Stimulated activated CD4-positive, alpha-beta T cell treated with anti-CD3 and anti-CD28 coated beads, Interleukin-15, amount 100 ng/mL, for 24 hours (primary cell): Measurements from ENCODE around the gene SYNE1.

ENCODE experiments used
- DNase-seq: peaks from one replicate; pipeline ENCODE4 v3.0.0-alpha.2; 2020

Gene SYNE1

GRCh38 chr6:152221806-152222628 lies 415.1 kb downstream of the SYNE1 start:
- no peak for DNase-seq

DNA sequence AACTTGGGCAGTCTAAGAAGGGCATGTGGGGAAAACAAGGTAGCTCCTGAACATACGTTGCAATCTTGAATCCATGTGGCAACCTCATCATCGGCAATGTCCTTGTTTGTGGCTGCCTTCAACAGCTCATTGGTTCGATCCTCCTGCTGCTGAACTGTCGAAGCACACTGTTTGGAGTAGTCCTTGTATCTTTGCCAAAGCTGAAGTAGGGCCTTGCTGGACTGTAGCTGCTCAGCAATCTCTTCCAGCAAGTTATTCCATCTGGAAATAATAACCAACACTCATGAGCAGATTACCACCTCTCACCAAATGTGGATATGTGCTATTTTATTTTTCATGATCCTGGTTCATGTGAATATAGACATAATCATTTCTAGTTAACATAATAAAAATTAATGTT lies 416.4 kb downstream of the SYNE1 start:
- DNase-seq: no peak

DNA sequence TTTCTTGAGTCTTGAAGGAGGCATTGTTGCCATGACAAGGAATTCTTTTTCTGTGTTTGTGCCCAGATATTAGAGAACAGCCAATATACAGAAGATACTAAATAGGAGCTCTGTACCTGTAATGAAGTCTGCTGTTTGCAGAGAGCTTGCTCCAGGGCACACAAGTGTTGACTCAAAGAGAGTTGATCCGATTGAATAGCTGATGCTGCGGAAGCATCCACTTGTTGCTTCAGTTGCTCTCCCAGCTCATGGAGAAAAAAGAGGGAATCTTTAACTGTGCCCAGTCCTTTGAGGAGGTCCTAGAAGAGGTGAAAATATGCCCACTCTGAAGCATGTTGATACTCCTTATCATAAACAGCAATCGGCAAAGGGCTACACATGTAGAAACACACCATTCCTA lies 418.3 kb downstream of the SYNE1 start:
- DNase-seq: no peak

GRCh38 chr6:152212437-152212836 lies 424.7 kb downstream of the SYNE1 start:
- DNase-seq: no peak

- DNase-seq: no peak
These were observed 428.0 kb downstream of the SYNE1 start for GRCh38 chr6:152209211-152209610.

DNA sequence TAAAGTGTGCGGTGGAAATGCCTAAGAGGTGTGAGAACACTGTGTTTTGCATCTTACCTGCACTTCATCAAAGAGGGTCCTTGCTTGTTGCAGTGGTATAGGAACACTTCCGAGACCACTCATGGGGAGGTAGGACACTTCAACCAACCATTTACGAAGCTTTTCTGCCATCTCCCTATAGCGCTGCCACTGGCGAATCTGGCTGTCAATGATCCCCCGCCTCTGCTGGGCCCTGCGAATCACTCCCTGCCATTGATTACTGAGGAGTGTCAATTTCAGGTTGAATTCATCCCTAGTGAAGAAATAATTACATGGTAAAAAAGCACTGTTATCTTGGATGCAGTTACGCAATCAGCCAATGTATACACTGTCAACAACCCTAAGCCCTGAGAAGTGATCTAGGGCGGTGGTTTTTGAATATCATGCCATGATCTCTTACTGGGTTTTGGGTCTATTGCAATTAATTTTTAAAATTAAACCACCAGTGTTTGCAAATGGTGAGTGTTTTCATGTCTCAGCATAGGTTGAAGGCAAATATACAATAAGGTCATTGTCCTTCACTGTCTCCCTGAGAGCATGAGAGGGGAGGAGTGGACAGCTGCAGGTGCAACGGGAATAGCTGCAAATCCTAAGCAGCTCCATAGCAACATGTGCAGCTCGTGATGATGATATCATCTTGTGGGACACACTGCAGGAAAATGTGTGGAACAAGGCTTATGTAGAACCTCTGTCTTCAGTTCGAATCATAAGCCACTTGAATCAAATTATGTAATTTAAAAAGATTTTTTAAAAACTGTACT lies 429.0 kb downstream of the SYNE1 start:
- DNase-seq: no peak

DNA sequence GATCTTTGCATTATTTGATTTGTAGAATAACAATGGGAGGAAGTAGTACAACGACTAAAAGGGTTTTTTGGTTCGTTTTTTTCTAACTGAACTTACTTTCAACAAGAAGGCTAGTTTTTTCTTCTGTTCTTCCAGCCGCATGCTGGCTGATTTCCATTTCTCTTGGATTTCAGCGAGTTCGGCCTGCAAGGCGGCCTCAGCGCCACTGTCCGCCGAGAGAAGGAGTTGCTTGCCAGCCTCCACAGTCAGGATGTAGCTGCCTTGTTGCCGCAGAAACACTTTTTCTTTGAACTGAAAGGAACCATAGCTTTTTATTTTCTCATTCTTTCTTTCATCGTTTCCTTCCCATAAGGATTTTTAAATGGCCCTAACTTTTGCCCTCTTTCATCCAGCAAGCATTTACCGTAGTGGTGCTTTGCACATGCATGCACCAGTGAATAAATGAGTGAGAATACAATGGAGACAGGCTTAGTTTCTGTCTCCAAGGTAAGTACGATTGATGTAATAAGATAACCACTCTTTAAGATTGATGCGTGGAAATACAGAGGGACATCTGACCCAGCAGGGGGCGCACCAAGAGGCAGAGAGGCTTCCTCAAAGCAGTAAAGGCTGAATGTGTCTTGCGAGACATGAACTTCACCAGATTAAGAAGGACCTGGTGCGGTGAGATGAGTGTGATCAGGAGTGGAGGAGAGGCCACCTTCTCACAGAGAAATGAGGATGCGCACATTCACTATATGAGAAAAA lies 430.9 kb downstream of the SYNE1 start:
- DNase-seq: peak; percentile 66

DNA sequence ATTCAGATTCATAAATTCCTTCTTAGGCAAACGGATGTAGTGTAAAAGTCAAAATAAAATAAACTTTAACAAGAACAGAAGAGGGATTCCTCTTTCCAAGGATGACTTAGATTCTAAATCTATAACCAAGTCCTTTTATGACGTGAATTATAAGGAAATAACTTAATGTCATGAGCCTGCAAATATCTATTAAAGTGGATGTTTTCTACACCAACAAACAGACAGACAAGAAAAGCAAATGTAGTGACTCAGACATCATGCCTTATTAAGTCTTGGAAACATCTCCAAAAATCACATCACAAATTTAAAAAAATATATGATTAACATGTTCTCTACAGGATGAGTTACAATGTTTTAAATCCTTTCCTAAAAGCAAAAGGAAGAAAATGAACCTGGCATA lies 432.6 kb downstream of the SYNE1 start:
- DNase-seq: no peak

DNA sequence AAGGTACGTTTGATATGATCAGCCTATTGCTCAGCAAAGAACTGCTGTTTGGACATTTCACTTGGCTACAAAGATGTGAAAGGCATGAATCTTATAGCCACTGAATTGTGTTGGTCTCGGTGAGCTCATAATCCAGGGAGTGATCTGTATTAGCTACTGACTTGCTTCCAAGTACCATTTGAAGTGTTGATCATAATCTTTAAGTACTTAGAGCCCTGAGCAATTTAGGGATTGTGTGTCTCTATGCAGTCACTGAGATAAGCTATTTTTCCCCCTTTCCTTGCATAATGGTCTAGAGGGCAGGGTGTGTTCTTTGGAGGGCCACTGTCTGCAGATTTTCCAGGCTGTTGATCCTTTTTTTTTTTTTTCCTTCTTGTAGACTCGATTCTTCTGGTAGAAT lies 436.0 kb downstream of the SYNE1 start:
- DNase-seq: no peak

DNA sequence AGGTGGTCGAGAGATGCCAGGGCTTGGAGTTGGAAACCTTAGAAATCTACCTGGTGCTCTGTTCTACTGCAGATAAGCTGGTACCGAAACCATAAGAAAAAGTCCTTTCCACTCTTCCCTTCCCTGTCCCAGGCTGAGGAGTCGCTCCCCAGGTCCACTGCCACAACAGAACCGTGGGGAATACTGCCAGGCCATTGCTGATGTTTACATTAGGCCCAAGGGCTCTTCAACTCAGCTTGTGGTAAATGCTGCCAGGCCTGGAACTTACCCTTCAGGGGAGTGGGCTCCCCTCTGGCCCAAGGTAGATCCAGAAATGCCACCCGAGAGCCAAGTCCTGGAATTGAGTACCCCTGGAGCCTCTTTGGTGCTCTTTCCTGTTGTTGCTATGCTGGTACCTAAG lies 441.3 kb downstream of the SYNE1 start:
- no peak for DNase-seq

DNA sequence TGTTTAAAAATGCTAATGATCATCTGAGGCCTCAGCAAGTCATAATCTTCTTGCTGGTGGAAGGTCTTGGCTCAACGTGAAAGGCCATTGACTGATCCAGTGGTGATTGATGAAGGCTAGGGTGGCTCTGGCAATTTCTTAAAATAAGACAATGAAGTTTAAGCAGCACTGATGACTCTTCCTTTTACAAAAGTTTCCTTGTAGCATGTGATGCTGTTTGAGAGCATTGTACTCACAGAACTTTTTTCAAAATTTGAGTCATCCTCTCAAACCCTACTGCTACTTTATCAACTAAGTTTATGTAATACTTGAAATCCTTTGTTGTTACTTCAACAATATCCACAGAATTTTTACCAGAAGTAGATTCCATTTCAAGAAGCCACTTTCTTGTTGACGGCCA lies 447.4 kb downstream of the SYNE1 start:
- no peak for DNase-seq

GRCh38 chr6:152188011-152188410 lies 449.2 kb downstream of the SYNE1 start:
- no peak for DNase-seq

- no peak for DNase-seq
These were observed 450.3 kb downstream of the SYNE1 start for GRCh38 chr6:152186840-152187239.

DNA sequence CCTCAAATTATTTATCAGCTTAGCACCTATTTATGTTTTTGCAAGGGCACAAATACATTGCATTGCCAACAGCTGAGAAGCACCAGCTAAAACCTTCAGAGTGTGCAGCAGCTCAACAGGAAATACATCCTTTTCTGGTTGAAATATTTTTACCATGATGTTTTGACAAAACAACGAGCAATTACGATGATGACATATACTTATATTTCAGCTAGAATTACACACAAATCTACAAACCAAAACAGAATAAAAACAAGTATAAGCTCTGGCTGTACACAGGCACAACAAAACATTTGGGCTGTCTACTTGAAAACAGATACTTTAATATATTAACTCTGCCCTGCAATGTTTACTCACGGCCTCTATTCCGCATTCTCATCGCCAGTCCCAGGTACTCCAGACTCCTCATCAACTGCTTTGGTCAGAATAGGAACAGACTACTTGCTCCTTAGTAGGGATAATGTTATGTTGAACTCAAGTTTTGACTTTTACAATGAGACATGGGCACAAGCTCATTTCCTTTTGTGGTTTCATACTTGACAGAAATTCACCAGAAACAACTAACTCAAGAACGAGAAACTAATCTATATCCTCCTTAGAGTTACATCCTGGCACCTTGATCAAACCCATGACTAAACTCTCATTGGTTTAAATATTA lies 452.1 kb downstream of the SYNE1 start:
- DNase-seq: peak; percentile 22

GRCh38 chr6:152184573-152184916 lies 452.6 kb downstream of the SYNE1 start:
- no peak for DNase-seq

DNA sequence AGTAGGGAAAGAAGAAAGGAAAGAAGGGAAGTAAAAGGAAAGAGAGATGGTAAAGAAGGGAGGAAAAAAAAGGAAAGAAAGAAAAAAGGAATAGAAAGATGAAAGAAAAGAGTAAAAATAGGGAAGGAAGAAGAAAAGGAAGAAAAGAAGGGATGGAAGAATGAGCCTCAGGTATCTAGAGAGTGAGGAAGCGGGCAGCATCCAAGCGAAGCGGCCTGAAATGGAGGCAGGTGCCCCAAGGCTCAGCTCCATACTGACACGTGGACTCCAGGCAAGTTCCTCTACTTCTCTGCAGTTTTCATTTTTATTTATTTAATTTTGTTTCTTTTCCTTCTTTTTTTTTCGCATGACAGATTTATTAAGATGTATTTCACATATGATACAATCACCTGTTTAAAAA lies 456.6 kb downstream of the SYNE1 start:
- no peak for DNase-seq

DNA sequence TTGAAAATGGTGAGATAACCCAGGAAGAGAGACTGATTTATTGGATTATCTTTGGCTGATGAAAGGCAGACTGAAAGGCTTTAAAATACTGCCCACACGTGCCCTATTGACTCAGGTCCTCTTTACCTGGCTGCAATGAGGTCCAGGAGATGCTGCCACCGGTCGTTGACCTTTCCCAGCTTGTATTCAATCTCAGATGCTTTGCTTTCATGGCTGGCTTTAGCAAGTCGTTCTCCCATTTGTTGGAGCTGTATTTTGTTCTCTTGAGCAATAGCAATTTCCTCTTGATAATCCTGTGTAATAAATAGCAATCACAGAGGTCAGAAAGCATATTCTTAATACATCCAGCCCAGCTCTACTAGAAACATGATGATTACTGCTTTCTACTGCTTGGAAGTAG lies 460.9 kb downstream of the SYNE1 start:
- no peak for DNase-seq

DNA sequence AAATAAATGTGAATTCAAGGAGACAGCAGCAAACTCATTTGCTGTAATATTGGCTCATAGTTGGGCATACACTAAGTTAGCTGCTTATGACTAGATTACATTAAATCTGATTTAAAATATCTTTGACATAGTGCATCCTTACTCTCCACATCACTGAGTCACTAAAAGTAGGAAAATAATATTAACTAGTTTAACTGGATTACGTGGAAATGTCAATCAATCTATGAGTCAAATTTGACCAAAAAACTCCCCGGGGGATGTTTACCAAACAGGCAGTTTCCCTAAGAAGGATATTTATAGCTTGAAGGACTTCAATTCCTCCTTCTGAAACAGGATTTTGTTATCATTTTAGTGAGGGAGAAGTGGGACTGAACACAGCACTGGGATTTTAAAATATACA lies 463.2 kb downstream of the SYNE1 start:
- DNase-seq: no peak

DNA sequence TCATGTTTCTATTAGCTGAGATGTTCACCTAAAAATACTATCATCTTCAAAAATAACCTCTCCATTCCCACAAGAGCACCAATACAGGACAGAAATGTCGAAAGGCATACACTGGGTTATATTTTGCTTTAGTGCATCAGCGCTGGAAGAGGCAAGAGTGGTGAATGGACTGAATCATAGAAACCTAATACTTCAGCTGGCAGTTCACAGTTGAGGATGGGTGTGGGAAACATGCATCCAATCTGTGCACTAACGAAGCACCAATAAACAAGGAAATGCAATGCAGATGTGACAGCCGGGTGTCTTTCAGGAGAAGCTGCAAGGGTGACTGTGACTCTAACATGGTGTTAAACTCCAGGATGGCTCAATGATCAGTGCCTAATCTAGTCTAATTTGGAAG lies 463.8 kb downstream of the SYNE1 start:
- DNase-seq: no peak

DNA sequence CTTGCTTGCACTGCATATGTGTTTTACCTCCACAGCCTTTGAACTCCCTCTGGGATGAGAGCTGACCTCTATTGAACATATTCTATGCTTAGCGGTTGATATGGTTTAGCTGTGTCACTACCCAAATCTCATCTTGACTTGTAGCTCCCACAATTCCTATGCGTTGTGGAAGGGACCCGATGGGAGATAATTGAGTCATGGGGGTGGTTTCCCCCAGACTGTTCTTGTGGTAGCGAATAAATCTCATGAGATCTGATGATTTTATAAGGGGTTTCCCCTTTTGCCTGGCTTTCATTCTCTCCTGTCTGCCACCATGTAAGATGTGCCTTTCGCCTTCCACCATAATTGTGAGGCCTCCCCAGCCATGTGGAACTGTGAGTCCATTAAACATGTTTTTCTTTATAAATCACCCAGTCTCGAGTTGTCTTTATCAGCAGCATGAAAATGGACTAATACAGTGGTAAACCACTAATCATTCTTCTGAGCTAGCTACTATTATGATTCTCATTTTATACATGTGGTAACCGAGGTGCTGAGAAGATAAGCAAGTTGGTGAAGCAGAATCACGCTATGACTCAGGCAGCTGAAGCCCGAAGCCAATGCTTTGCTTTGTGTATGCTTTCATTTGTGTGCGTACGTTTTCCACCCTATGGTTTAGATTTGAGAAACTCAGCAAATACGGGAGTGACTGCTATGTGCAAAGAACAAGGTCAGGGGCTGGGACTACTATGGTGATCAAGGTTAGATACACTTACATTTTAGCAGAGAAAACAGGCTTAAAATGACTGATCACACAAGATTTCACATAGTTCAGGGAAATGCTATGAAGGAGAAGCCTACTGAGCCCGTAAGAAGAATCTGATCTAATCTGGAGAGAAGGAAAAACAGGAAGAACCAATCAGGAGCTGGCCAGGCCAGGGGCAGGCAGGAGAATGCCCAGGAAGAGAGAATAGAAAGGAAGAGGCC lies 466.2 kb downstream of the SYNE1 start:
- DNase-seq: peak; percentile 76

- no peak for DNase-seq
These were observed 466.9 kb downstream of the SYNE1 start for GRCh38 chr6:152170313-152170701.
